ENCODE measurements around the gene VCAN.

- TF ChIP-seq, protein P1, sequence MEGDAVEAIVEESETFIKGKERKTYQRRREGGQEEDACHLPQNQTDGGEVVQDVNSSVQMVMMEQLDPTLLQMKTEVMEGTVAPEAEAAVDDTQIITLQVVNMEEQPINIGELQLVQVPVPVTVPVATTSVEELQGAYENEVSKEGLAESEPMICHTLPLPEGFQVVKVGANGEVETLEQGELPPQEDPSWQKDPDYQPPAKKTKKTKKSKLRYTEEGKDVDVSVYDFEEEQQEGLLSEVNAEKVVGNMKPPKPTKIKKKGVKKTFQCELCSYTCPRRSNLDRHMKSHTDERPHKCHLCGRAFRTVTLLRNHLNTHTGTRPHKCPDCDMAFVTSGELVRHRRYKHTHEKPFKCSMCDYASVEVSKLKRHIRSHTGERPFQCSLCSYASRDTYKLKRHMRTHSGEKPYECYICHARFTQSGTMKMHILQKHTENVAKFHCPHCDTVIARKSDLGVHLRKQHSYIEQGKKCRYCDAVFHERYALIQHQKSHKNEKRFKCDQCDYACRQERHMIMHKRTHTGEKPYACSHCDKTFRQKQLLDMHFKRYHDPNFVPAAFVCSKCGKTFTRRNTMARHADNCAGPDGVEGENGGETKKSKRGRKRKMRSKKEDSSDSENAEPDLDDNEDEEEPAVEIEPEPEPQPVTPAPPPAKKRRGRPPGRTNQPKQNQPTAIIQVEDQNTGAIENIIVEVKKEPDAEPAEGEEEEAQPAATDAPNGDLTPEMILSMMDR (IDR thresholded peaks at IDR 0.05; ENCODE audit: low read length) = no peak
- TF ChIP-seq EZH2 (optimal IDR thresholded peaks at IDR 0.05; ENCODE audit: low read depth, low read length) (no peak), EZH2phosphoT487 (IDR thresholded peaks at IDR 0.05; ENCODE audit: low read length) (no peak)
Observed at GRCh38 chr5:83471405-83472212, at the start of gene VCAN.

Data from MM.1S (cell line).